AG09319 (cell line): ENCODE measurements around the gene PAX6.

Source experiments
- DNase-seq: peaks from one replicate; pipeline ENCODE4 v3.0.0-alpha.2; 2010; ENCODE audit warnings: low read depth; ENCODE audit errors: extremely low read depth
- TF ChIP-seq, protein P1 (sequence below): IDR thresholded peaks from 2 replicates; pipeline ENCODE4 v1.5.1; 2011; ENCODE audit warnings: low read depth, mild to moderate bottlenecking, inconsistent platforms, low read length, moderate library complexity

Gene PAX6

GRCh38 chr11:31740131-31740530, 71.0 kb downstream of the PAX6 start:
- TF ChIP-seq, protein P1, sequence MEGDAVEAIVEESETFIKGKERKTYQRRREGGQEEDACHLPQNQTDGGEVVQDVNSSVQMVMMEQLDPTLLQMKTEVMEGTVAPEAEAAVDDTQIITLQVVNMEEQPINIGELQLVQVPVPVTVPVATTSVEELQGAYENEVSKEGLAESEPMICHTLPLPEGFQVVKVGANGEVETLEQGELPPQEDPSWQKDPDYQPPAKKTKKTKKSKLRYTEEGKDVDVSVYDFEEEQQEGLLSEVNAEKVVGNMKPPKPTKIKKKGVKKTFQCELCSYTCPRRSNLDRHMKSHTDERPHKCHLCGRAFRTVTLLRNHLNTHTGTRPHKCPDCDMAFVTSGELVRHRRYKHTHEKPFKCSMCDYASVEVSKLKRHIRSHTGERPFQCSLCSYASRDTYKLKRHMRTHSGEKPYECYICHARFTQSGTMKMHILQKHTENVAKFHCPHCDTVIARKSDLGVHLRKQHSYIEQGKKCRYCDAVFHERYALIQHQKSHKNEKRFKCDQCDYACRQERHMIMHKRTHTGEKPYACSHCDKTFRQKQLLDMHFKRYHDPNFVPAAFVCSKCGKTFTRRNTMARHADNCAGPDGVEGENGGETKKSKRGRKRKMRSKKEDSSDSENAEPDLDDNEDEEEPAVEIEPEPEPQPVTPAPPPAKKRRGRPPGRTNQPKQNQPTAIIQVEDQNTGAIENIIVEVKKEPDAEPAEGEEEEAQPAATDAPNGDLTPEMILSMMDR = no peak
- DNase-seq = no peak
